Measurements from ENCODE around the gene CAPN11.

GRCh38 chr6:44180406-44180805 is 21.8 kb downstream of the CAPN11 start:
- no peak for TF ChIP-seq CTCF (IDR thresholded peaks at IDR 0.05)
- no peak for TF ChIP-seq POLR2A (IDR thresholded peaks at IDR 0.05)
